ENCODE results near the gene GAS6. TPM values are rescaled to one million over a fixed set of nuclear protein-coding genes. Genes with fewer than 3 reads are reported as not detected.

Gene GAS6
- polyA plus RNA-seq, 4 donors: 42.7 to 136 (median 86.0) TPM

DNA sequence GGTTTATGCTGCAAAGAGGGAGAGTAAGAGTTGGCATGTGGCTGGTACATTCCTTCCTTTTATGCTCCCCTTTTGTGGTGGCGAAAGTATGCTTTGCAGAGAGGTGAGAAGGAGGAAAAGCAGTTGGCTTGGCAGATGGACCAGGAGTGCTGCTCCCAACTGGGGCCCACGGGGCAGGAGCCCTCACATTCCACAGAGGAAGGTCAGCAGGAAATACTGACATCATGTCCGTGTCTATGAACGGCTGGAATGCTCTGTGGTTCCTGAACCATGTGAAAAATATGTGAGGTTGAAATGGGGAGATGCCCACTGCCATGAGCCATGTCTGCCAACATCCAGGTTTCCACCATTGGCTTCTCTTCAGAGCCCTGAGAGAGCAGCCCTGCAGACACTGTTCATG is 33.3 kb upstream of the GAS6 start:
- no peak for FAIRE-seq

GRCh38 chr13:113895436-113895835 is 31.6 kb upstream of the GAS6 start:
- Histone ChIP-seq H3K27ac (ENCODE audit: low read depth in 1 of 3, low read length in 2 of 3) (no peak overlapping the region), H3K36me3 (ENCODE audit: control insufficient read depth in 3 of 3, insufficient read depth in 2 of 3, low read depth in 1 of 3, low read length in 3 of 3) (no peaks in the 10 kb centered on the region), H3K27me3 (ENCODE audit: control insufficient read depth in 3 of 3, insufficient read depth in 3 of 3, low read length in 3 of 3) (no peaks in the 10 kb centered on the region), H3K4me3 (ENCODE audit: low read depth in 1 of 3, low read length in 3 of 3) (no peak overlapping the region), H3K9me3 (ENCODE audit: control insufficient read depth in 2 of 2, insufficient read depth in 1 of 2, low read depth in 1 of 2, low read length in 1 of 2) (no peaks in the 10 kb centered on the region), H3K4me1 (ENCODE audit: control insufficient read depth in 3 of 3, insufficient read depth in 2 of 3, low read depth in 1 of 3, low read length in 2 of 3) (no peaks in the 10 kb centered on the region)
- DNase-seq: no peak
- WGBS, 3 donors: 83 to 89% (median 85%) methylated on average over 1 of the region's 1 CpG
- FAIRE-seq: no peak

More for the DNA sequence above, 33.3 kb upstream of the GAS6 start:
- no peaks in the 10 kb centered on the region for H3K4me1 ChIP-seq (ENCODE audit: control insufficient read depth in 3 of 3, insufficient read depth in 2 of 3, low read depth in 1 of 3, low read length in 2 of 3)
- H3K36me3 ChIP-seq (ENCODE audit: control insufficient read depth in 3 of 3, insufficient read depth in 2 of 3, low read depth in 1 of 3, low read length in 3 of 3): no peaks in the 10 kb centered on the region
- no peaks in the 10 kb centered on the region for H3K9me3 ChIP-seq (ENCODE audit: control insufficient read depth in 2 of 2, insufficient read depth in 1 of 2, low read depth in 1 of 2, low read length in 1 of 2)
- H3K4me3 ChIP-seq (ENCODE audit: low read depth in 1 of 3, low read length in 3 of 3): no peak overlapping the region
- no peak for DNase-seq
- no peaks in the 10 kb centered on the region for H3K27me3 ChIP-seq (ENCODE audit: control insufficient read depth in 3 of 3, insufficient read depth in 3 of 3, low read length in 3 of 3)
- WGBS, 3 donors: 62 to 85% (median 72%) methylated on average over 4 of the region's 4 CpGs
- H3K27ac ChIP-seq (ENCODE audit: low read depth in 1 of 3, low read length in 2 of 3): no peak overlapping the region

DNA sequence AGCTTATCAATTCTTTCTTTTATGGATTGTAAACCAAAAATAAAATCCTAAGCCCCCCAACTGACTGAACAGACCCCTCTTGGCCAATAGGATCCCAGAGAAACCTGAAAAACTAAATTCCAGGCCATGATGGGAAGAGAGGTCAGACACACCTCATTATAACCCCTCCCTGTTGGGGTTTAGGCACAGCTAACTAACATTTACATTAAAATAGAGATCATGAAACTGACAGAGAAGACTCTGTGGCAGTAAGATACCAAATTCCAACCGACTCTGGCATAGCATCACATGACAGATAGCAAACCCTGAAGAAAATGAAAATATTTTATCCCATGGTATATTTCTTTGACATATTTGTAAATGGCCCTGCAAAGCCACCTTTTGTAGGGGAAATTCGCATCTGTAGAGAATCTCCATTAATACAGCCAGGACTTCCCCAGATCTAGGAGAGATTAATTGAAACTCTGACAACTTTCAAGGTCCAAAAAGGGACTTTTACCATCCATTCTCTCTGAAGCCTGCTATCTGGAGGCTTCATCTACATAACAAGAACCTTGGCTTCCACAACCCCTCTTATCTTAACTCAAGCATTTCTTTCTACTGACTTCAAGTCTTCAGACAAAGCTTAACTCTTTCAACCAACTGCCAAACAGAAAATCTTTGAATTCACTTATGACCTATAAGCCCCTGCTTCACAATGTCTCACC is 27.1 kb upstream of the GAS6 start:
- no peak overlapping the region for H3K4me3 ChIP-seq (ENCODE audit: low read depth in 1 of 3, low read length in 3 of 3)
- 75 to 88% (median 81%) methylated on average over 2 of the region's 2 CpGs for WGBS, 3 donors
- no peaks in the 10 kb centered on the region for H3K36me3 ChIP-seq (ENCODE audit: control insufficient read depth in 3 of 3, insufficient read depth in 2 of 3, low read depth in 1 of 3, low read length in 3 of 3)
- no peaks in the 10 kb centered on the region for H3K27me3 ChIP-seq (ENCODE audit: control insufficient read depth in 3 of 3, insufficient read depth in 3 of 3, low read length in 3 of 3)
- H3K4me1 ChIP-seq (ENCODE audit: control insufficient read depth in 3 of 3, insufficient read depth in 2 of 3, low read depth in 1 of 3, low read length in 2 of 3): no peaks in the 10 kb centered on the region
- no peak for FAIRE-seq
- DNase-seq: no peak
- H3K27ac ChIP-seq (ENCODE audit: low read depth in 1 of 3, low read length in 2 of 3): no peak overlapping the region
- H3K9me3 ChIP-seq (ENCODE audit: control insufficient read depth in 2 of 2, insufficient read depth in 1 of 2, low read depth in 1 of 2, low read length in 1 of 2): no peaks in the 10 kb centered on the region

DNA sequence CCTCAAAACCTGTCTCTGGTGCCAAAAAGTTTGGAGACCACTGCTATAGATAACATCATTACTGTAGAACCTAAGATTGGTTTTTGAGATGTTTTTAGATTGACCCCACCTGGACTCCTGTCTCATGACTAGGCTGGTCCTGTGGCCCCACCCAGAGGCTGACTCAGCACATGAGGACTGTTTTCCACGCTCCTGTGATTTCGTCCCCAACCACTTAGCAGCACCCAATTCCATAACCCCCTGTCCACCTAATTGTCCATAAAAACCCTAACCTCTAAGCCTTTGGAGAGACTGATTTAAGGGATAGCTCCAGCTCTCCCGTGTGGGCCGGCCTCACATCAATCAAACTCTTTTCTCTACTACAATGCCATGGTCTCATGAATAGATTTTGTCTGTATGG is 25.6 kb upstream of the GAS6 start:
- WGBS, 3 donors: 84 to 88% (median 86%) methylated on average over 4 of the region's 4 CpGs
- Histone ChIP-seq H3K4me1 (ENCODE audit: control insufficient read depth in 3 of 3, insufficient read depth in 2 of 3, low read depth in 1 of 3, low read length in 2 of 3) (no peaks in the 10 kb centered on the region), H3K27me3 (ENCODE audit: control insufficient read depth in 3 of 3, insufficient read depth in 3 of 3, low read length in 3 of 3) (no peaks in the 10 kb centered on the region), H3K36me3 (ENCODE audit: control insufficient read depth in 3 of 3, insufficient read depth in 2 of 3, low read depth in 1 of 3, low read length in 3 of 3) (no peaks in the 10 kb centered on the region), H3K4me3 (ENCODE audit: low read depth in 1 of 3, low read length in 3 of 3) (no peak overlapping the region), H3K27ac (ENCODE audit: low read depth in 1 of 3, low read length in 2 of 3) (no peak overlapping the region), H3K9me3 (ENCODE audit: control insufficient read depth in 2 of 2, insufficient read depth in 1 of 2, low read depth in 1 of 2, low read length in 1 of 2) (no peaks in the 10 kb centered on the region)
- DNase-seq: no peak
- no peak for FAIRE-seq

DNA sequence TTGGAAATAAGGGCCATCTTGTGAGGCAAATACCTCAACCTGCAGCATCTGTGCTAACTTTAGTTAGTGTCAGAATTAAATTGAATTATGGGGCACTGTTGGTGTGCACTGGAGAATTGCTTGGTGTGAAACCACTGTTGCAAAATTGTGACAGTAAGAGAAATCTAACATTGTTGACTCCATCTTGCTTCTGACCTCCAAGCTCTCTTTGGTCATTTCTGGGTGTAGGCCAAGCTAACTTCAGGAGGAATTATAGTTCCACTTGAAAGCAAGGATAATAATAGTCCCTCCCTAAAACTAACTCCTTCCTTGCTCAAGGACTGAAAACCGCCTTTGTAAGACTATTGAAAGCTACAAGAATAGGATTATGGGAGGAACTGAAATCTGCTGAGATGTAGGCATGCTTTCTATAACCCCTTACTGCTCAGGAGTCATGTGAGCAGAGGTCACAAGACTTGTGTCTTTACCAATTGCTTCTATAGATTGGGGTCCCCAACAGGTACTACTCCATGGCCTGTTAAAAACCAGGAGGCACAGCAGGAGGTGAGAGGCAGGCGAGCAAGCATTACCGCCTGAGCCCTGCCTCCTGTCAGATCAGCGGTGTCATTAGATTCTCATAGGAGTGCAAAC is 24.9 kb upstream of the GAS6 start:
- FAIRE-seq (no peak), DNase-seq (no peak)
- H3K27me3 ChIP-seq (ENCODE audit: control insufficient read depth in 3 of 3, insufficient read depth in 3 of 3, low read length in 3 of 3): no peaks in the 10 kb centered on the region
- H3K36me3 ChIP-seq (ENCODE audit: control insufficient read depth in 3 of 3, insufficient read depth in 2 of 3, low read depth in 1 of 3, low read length in 3 of 3): no peaks in the 10 kb centered on the region
- H3K27ac ChIP-seq (ENCODE audit: low read depth in 1 of 3, low read length in 2 of 3): no peak overlapping the region
- no peaks in the 10 kb centered on the region for H3K4me1 ChIP-seq (ENCODE audit: control insufficient read depth in 3 of 3, insufficient read depth in 2 of 3, low read depth in 1 of 3, low read length in 2 of 3)
- WGBS, 3 donors: 88 to 96% (median 94%) methylated on average over 4 of the region's 4 CpGs
- no peaks in the 10 kb centered on the region for H3K9me3 ChIP-seq (ENCODE audit: control insufficient read depth in 2 of 2, insufficient read depth in 1 of 2, low read depth in 1 of 2, low read length in 1 of 2)
- no peak overlapping the region for H3K4me3 ChIP-seq (ENCODE audit: low read depth in 1 of 3, low read length in 3 of 3)

DNA sequence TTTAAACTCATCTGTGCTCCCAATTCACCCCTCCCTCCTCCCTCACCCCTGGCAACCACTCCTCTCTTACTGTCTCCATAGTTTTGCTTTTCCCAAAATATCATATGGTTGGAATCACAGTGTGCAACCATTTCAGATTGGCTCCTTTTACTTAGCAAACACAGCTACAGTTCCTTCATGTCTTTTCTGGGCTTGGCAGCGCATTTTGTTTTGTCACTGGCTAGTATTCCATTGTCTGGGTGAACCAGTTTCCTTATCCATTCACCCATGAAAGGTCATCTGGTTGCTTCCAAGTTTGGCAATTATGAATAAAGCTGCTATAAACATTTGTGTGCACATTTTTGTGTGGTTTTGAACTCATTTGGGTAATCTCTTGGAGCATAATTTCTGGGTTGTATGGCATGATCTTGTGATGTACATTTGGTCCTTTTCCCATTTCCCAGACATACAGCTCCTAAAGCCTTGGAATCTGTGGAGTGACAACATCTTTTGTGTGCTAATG is 23.9 kb upstream of the GAS6 start:
- no peak overlapping the region for H3K27ac ChIP-seq (ENCODE audit: low read depth in 1 of 3, low read length in 2 of 3)
- H3K36me3 ChIP-seq (ENCODE audit: control insufficient read depth in 3 of 3, insufficient read depth in 2 of 3, low read depth in 1 of 3, low read length in 3 of 3): no peaks in the 10 kb centered on the region
- H3K27me3 ChIP-seq (ENCODE audit: control insufficient read depth in 3 of 3, insufficient read depth in 3 of 3, low read length in 3 of 3): no peaks in the 10 kb centered on the region
- 65 to 86% (median 86%) methylated on average over 1 of the region's 1 CpG for WGBS, 3 donors
- FAIRE-seq (no peak), DNase-seq (no peak)
- H3K4me1 ChIP-seq (ENCODE audit: control insufficient read depth in 3 of 3, insufficient read depth in 2 of 3, low read depth in 1 of 3, low read length in 2 of 3): no peaks in the 10 kb centered on the region
- no peak overlapping the region for H3K4me3 ChIP-seq (ENCODE audit: low read depth in 1 of 3, low read length in 3 of 3)
- H3K9me3 ChIP-seq (ENCODE audit: control insufficient read depth in 2 of 2, insufficient read depth in 1 of 2, low read depth in 1 of 2, low read length in 1 of 2): no peaks in the 10 kb centered on the region

DNA sequence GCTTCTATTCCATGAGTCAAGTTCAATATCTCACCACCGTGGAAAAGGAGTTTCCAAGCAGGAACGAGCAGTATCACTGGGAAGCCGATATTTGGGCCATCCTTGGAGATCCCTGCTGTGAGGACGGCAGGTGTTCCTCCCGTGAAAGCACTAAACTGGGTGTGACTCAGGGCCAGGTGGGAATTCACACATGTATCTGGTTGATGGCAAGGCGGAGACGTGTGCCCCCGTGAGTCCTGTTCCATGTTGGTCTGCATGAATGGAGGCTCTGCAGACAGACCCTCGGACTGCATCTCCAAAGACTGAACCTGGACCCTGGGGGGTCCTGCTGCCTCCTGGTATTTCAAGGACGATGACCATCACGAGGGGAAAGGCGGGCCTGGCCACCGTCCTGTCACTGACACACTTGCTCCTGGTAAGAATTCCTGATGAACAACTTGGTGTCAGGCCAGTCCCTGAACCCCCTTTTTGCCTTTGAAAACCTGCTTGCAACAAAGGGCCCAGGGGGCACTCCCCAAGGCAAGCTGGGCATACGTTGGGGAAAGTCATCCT is 22.8 kb upstream of the GAS6 start:
- H3K27ac ChIP-seq (ENCODE audit: low read depth in 1 of 3, low read length in 2 of 3): no peak overlapping the region

GRCh38 chr13:113884821-113885220 is 20.9 kb upstream of the GAS6 start:
- FAIRE-seq (no peak), DNase-seq (no peak)
- Histone ChIP-seq H3K36me3 (ENCODE audit: control insufficient read depth in 3 of 3, insufficient read depth in 2 of 3, low read depth in 1 of 3, low read length in 3 of 3) (no peaks in the 10 kb centered on the region), H3K4me1 (ENCODE audit: control insufficient read depth in 3 of 3, insufficient read depth in 2 of 3, low read depth in 1 of 3, low read length in 2 of 3) (no peaks in the 10 kb centered on the region), H3K4me3 (ENCODE audit: low read depth in 1 of 3, low read length in 3 of 3) (no peak overlapping the region), H3K27me3 (ENCODE audit: control insufficient read depth in 3 of 3, insufficient read depth in 3 of 3, low read length in 3 of 3) (no peaks in the 10 kb centered on the region), H3K9me3 (ENCODE audit: control insufficient read depth in 2 of 2, insufficient read depth in 1 of 2, low read depth in 1 of 2, low read length in 1 of 2) (no peaks in the 10 kb centered on the region), H3K27ac (ENCODE audit: low read depth in 1 of 3, low read length in 2 of 3) (no peak overlapping the region)
- WGBS, 3 donors: 82 to 90% (median 85%) methylated on average over 7 of the region's 7 CpGs

More for the DNA sequence above, 22.8 kb upstream of the GAS6 start:
- Histone ChIP-seq H3K4me1 (ENCODE audit: control insufficient read depth in 3 of 3, insufficient read depth in 2 of 3, low read depth in 1 of 3, low read length in 2 of 3) (no peaks in the 10 kb centered on the region), H3K4me3 (ENCODE audit: low read depth in 1 of 3, low read length in 3 of 3) (no peak overlapping the region), H3K9me3 (ENCODE audit: control insufficient read depth in 2 of 2, insufficient read depth in 1 of 2, low read depth in 1 of 2, low read length in 1 of 2) (no peaks in the 10 kb centered on the region), H3K27me3 (ENCODE audit: control insufficient read depth in 3 of 3, insufficient read depth in 3 of 3, low read length in 3 of 3) (no peaks in the 10 kb centered on the region), H3K36me3 (ENCODE audit: control insufficient read depth in 3 of 3, insufficient read depth in 2 of 3, low read depth in 1 of 3, low read length in 3 of 3) (no peaks in the 10 kb centered on the region)
- FAIRE-seq (no peak), DNase-seq (no peak)
- 43 to 83% (median 63%) methylated on average over 14 of the region's 14 CpGs for WGBS, 3 donors

Measured in small intestine (tissue), 7 donors.